ENCODE data around the gene C8A. TPM values are rescaled to one million over a fixed set of nuclear protein-coding genes. Genes with fewer than 3 reads are reported as not detected.

The C8A gene
- total and polyA plus RNA-seq, 4 experiments from 2014 or later = not detected

DNA sequence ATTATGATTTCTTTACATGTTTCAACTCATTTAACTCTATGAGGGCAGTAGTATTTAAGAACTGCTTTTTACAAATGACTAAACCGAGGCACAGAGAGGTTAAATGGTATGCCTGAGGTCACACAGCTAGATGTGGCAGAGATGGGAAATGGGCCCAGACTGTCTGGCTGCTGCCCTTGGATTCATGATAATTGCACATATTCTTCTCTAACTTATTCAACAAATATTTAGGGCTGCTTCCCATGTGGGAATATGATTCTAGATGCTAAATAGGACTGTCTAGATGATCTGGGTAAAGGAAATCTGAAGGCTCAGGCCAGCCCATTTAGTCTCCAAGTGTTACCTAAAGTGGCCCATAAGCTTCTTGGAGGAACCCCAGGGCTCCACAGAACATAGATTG is 26.2 kb downstream of the C8A start:
- intact Hi-C loops (cut with micrococcal nuclease) = no loop called here
- CTCF ChIA-PET (ENCODE audit: partially characterized antibody) = interaction anchor here (1.1 kb wide), 1 partner anchor 50 kb away, joined by 3 read pairs; no protein-coding TSS in a partner anchor
- POLR2A ChIA-PET (ENCODE audit: partially characterized antibody) = no interaction called here

DNA sequence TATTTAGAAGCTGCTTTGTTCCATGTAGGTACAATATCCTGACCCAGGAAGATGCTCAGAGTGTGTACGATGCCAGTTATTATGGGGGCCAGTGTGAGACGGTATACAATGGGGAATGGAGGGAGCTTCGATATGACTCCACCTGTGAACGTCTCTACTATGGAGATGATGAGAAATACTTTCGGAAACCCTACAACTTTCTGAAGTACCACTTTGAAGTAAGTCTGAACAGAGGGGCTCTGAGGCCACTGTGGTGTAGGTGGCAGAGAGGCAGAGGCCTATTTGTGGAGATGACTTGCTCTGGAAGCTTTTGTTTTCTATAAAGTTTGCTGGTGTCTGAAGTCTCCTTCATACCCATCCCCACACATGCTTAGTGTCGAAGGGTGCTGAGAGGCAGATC is 26.8 kb downstream of the C8A start:
- POLR2A ChIA-PET (ENCODE audit: partially characterized antibody) = no interaction called here
- Mint-ChIP-seq H3K36me3 (no peaks in the 10 kb centered on the region), H3K27me3 (peaks cover 0 to 2% of the 10 kb centered on the region in 2 donors), H3K4me3 (no peak overlapping the region), H3K9me3 (peaks cover 0 to 3% (median 0%) of the 10 kb centered on the region in 8 donors), H3K27ac (no peak overlapping the region), H3K4me1 (no peaks in the 10 kb centered on the region)
- intact Hi-C loops (cut with micrococcal nuclease) = no loop called here
- CTCF ChIA-PET (ENCODE audit: partially characterized antibody) = interaction anchor here (1.1 kb wide), 1 partner anchor 51 kb away, joined by 3 read pairs; no protein-coding TSS in a partner anchor
- no peak for DNase-seq
- Histone ChIP-seq H3K9me3 (ENCODE audit: control insufficient read depth in 1 of 2, low read length in 2 of 2) (no peaks in the 10 kb centered on the region), H3K4me1 (ENCODE audit: insufficient read depth, low read length) (no peaks in the 10 kb centered on the region), H3K4me3 (ENCODE audit: low read length in 2 of 2) (no peak overlapping the region), H3K36me3 (ENCODE audit: insufficient read depth, low read length) (no peaks in the 10 kb centered on the region), H3K27ac (ENCODE audit: low read depth, low read length) (no peak overlapping the region), H3K27me3 (ENCODE audit: insufficient read depth, low read length) (no peaks in the 10 kb centered on the region)

More for the DNA sequence above, 26.2 kb downstream of the C8A start:
- H3K36me3 ChIP-seq (ENCODE audit: insufficient read depth, low read length) = no peaks in the 10 kb centered on the region
- H3K4me1 ChIP-seq (ENCODE audit: insufficient read depth, low read length) = no peaks in the 10 kb centered on the region
- no peaks in the 10 kb centered on the region for H3K4me1 Mint-ChIP-seq
- no peak overlapping the region for H3K4me3 ChIP-seq (ENCODE audit: low read length in 2 of 2)
- no peak overlapping the region for H3K4me3 Mint-ChIP-seq
- no peaks in the 10 kb centered on the region for H3K9me3 ChIP-seq (ENCODE audit: control insufficient read depth in 1 of 2, low read length in 2 of 2)
- no peaks in the 10 kb centered on the region for H3K36me3 Mint-ChIP-seq
- H3K27me3 Mint-ChIP-seq = peaks cover 0 to 2% of the 10 kb centered on the region in 2 donors
- peaks cover 0 to 3% (median 0%) of the 10 kb centered on the region in 8 donors for H3K9me3 Mint-ChIP-seq
- no peak for DNase-seq
- H3K27me3 ChIP-seq (ENCODE audit: insufficient read depth, low read length) = no peaks in the 10 kb centered on the region
- no peak overlapping the region for H3K27ac ChIP-seq (ENCODE audit: low read depth, low read length)
- H3K27ac Mint-ChIP-seq = no peak overlapping the region

DNA sequence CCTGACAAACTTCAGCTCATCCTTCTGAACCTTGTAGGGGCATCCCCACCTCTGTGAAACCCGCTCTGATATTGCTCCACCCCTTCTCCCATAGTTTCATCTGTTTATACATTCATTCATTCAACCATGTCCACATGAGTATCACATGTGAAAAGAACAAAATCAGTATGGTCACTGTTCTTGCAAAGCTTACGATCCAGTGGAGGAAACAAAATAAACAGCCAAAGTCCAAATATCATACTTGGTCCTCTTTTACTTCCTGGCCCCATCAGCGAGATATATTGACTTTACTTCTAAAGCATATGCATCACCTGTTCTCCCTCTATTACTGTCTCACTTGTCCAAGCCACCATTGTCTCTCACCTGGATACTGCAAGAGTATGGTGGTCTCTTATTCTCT is 35.6 kb downstream of the C8A start:
- ChIA-PET CTCF (ENCODE audit: partially characterized antibody) (no interaction called here), POLR2A (ENCODE audit: partially characterized antibody) (no interaction called here)
- Histone ChIP-seq H3K27me3 (ENCODE audit: insufficient read depth, low read length) (no peaks in the 10 kb centered on the region), H3K9me3 (ENCODE audit: control insufficient read depth in 1 of 2, low read length in 2 of 2) (no peaks in the 10 kb centered on the region), H3K27ac (ENCODE audit: low read depth, low read length) (no peak overlapping the region), H3K4me3 (ENCODE audit: low read length in 2 of 2) (no peak overlapping the region), H3K36me3 (ENCODE audit: insufficient read depth, low read length) (no peaks in the 10 kb centered on the region), H3K4me1 (ENCODE audit: insufficient read depth, low read length) (no peaks in the 10 kb centered on the region)
- no peaks in the 10 kb centered on the region for H3K4me1 Mint-ChIP-seq
- no peak for DNase-seq
- no peaks in the 10 kb centered on the region for H3K27me3 Mint-ChIP-seq
- no peak overlapping the region for H3K27ac Mint-ChIP-seq
- no peaks in the 10 kb centered on the region for H3K36me3 Mint-ChIP-seq
- H3K9me3 Mint-ChIP-seq = no peaks in the 10 kb centered on the region
- no peak overlapping the region for H3K4me3 Mint-ChIP-seq
- intact Hi-C loops (cut with micrococcal nuclease) = no loop called here

DNA sequence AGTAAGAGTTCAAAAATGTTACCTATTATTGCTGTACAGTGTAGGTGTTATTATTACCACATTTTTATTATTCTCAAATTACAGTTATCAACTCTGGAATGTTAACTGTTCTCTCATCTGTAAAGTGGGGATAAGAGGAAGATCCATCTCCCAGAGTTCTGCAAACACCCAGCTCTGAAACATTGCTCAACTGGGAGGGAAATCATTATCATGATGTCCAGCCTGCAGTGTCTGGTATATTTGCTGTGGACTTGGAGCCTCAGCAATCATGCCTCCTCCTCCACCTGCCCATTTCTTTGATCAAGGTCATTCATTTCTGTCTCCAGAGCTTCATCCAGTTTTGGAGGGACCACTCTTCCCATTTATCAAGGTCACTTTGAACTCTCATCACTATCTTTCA is 39.4 kb downstream of the C8A start:
- POLR2A ChIA-PET (ENCODE audit: partially characterized antibody) = no interaction called here
- H3K9me3 Mint-ChIP-seq = no peaks in the 10 kb centered on the region
- peaks cover 0 to under 1% of the 10 kb centered on the region in 2 donors for H3K27me3 Mint-ChIP-seq
- no peaks in the 10 kb centered on the region for H3K9me3 ChIP-seq (ENCODE audit: control insufficient read depth in 1 of 2, low read length in 2 of 2)
- no peak overlapping the region for H3K4me3 ChIP-seq (ENCODE audit: low read length in 2 of 2)
- CTCF ChIA-PET (ENCODE audit: partially characterized antibody) = no interaction called here
- no peak overlapping the region for H3K27ac Mint-ChIP-seq
- no peaks in the 10 kb centered on the region for H3K27me3 ChIP-seq (ENCODE audit: insufficient read depth, low read length)
- no peaks in the 10 kb centered on the region for H3K4me1 Mint-ChIP-seq
- H3K27ac ChIP-seq (ENCODE audit: low read depth, low read length) = no peak overlapping the region
- no peaks in the 10 kb centered on the region for H3K4me1 ChIP-seq (ENCODE audit: insufficient read depth, low read length)
- no peaks in the 10 kb centered on the region for H3K36me3 Mint-ChIP-seq
- intact Hi-C loops (cut with micrococcal nuclease) = no loop called here
- no peak overlapping the region for H3K4me3 Mint-ChIP-seq
- H3K36me3 ChIP-seq (ENCODE audit: insufficient read depth, low read length) = no peaks in the 10 kb centered on the region
- DNase-seq = no peak

DNA sequence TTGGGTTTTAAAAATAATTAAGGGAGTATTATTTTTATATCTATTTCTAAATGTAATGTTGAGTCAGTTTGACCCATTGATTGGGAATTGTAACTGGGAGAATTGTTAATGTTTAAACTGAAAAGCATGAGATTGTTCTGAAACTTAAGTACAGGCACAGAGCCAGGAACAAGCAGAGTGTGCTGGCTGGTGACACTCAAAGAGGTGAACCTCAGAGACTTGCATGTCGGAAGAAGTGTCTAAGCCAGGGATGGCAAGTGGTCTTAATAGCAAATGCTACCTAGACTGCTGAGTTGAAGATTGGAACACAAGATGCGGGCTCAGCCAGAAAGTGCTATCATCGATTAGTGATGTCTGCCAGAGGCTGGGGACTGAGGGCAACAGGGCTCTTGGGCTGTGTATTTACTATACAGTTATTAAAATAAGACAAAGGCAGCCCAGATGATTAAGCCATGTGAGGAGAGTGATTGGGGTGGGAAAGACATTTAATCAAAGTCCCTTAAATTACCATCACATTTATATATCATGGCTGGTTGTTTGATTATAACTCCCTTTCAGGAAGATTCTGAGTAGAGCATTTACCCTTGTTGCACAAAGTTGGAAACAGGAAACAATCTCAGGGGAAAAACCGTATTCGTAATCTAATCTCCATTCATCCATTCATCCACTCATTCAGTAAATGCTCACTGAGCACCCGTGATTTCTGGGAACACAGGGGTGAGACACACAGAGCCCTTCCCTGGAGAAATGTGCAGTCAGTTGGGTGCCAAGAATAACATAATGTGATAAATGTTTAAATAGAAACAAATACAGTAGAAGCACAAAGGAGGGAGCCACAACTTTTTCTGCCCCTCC is 42.8 kb downstream of the C8A start:
- no peak overlapping the region for H3K27ac ChIP-seq (ENCODE audit: low read depth, low read length)
- no peaks in the 10 kb centered on the region for H3K36me3 ChIP-seq (ENCODE audit: insufficient read depth, low read length)
- H3K27me3 Mint-ChIP-seq = peaks cover 0 to 4% of the 10 kb centered on the region in 2 donors
- no peak for DNase-seq
- no peak overlapping the region for H3K27ac Mint-ChIP-seq
- H3K4me1 Mint-ChIP-seq = no peaks in the 10 kb centered on the region
- H3K4me1 ChIP-seq (ENCODE audit: insufficient read depth, low read length) = no peaks in the 10 kb centered on the region
- H3K4me3 Mint-ChIP-seq = no peak overlapping the region
- CTCF ChIA-PET (ENCODE audit: partially characterized antibody) = no interaction called here
- intact Hi-C loops (cut with micrococcal nuclease) = no loop called here
- no peaks in the 10 kb centered on the region for H3K36me3 Mint-ChIP-seq
- H3K9me3 ChIP-seq (ENCODE audit: control insufficient read depth in 1 of 2, low read length in 2 of 2) = no peaks in the 10 kb centered on the region
- H3K9me3 Mint-ChIP-seq = no peaks in the 10 kb centered on the region
- H3K27me3 ChIP-seq (ENCODE audit: insufficient read depth, low read length) = no peaks in the 10 kb centered on the region
- POLR2A ChIA-PET (ENCODE audit: partially characterized antibody) = no interaction called here
- H3K4me3 ChIP-seq (ENCODE audit: low read length in 2 of 2) = no peak overlapping the region

DNA sequence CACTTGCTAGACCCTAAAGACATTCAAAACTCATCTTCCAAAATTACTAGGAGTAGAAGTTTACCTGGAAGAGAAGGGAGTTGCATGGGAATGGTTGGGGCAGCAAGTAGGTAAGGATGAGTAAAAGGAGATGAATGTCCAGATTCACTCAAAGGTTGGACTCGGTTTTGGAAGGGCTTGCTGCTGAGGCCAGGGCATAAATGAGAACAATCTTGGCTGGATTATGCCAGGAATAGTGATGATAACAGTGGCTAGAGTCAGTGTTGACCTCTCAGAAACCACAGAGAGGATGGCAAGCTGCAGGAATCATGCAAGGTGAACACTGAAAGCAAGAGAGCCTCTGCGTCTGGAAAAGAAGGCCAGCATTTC is 43.4 kb downstream of the C8A start:
- no peaks in the 10 kb centered on the region for H3K4me1 ChIP-seq (ENCODE audit: insufficient read depth, low read length)
- POLR2A ChIA-PET (ENCODE audit: partially characterized antibody) = no interaction called here
- H3K27ac ChIP-seq (ENCODE audit: low read depth, low read length) = no peak overlapping the region
- intact Hi-C loops (cut with micrococcal nuclease) = no loop called here
- Mint-ChIP-seq H3K4me3 (no peak overlapping the region), H3K27ac (no peak overlapping the region), H3K9me3 (no peaks in the 10 kb centered on the region), H3K27me3 (peaks cover 0 to 4% of the 10 kb centered on the region in 2 donors), H3K36me3 (no peaks in the 10 kb centered on the region), H3K4me1 (no peaks in the 10 kb centered on the region)
- no peaks in the 10 kb centered on the region for H3K36me3 ChIP-seq (ENCODE audit: insufficient read depth, low read length)
- DNase-seq = no peak
- CTCF ChIA-PET (ENCODE audit: partially characterized antibody) = no interaction called here
- no peaks in the 10 kb centered on the region for H3K9me3 ChIP-seq (ENCODE audit: control insufficient read depth in 1 of 2, low read length in 2 of 2)
- no peak overlapping the region for H3K4me3 ChIP-seq (ENCODE audit: low read length in 2 of 2)
- H3K27me3 ChIP-seq (ENCODE audit: insufficient read depth, low read length) = no peaks in the 10 kb centered on the region

DNA sequence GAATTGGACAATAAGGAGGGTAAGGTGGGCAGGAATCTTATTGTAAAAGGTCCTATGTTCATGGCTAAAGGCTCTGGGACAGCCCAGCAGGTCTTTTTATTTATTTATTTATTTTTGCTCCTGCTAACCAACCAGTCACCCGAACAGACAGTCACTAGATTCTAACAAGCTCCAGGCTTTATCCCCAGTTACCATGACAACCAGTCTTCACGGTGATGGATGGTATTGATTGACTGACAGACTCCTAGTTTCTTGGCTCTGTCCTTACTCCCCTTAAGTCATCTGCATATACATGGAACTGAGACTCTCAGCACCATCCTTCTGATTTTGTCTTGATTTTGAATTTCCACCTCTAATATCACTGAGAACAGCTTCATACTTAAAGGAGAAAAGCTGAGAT is 44.3 kb downstream of the C8A start:
- no peaks in the 10 kb centered on the region for H3K9me3 ChIP-seq (ENCODE audit: control insufficient read depth in 1 of 2, low read length in 2 of 2)
- no peaks in the 10 kb centered on the region for H3K9me3 Mint-ChIP-seq
- peaks cover 0 to 4% of the 10 kb centered on the region in 2 donors for H3K27me3 Mint-ChIP-seq
- H3K4me3 ChIP-seq (ENCODE audit: low read length in 2 of 2) = no peak overlapping the region
- ChIA-PET CTCF (ENCODE audit: partially characterized antibody) (no interaction called here), POLR2A (ENCODE audit: partially characterized antibody) (no interaction called here)
- H3K27me3 ChIP-seq (ENCODE audit: insufficient read depth, low read length) = no peaks in the 10 kb centered on the region
- H3K36me3 Mint-ChIP-seq = no peaks in the 10 kb centered on the region
- no peak overlapping the region for H3K27ac ChIP-seq (ENCODE audit: low read depth, low read length)
- H3K36me3 ChIP-seq (ENCODE audit: insufficient read depth, low read length) = no peaks in the 10 kb centered on the region
- intact Hi-C loops (cut with micrococcal nuclease) = no loop called here
- DNase-seq = no peak
- H3K27ac Mint-ChIP-seq = no peak overlapping the region
- no peaks in the 10 kb centered on the region for H3K4me1 ChIP-seq (ENCODE audit: insufficient read depth, low read length)
- no peak overlapping the region for H3K4me3 Mint-ChIP-seq
- no peaks in the 10 kb centered on the region for H3K4me1 Mint-ChIP-seq

All from CD4-positive, alpha-beta memory T cell (primary cell).